Measurements from ENCODE around the gene CACNG4.

Gene CACNG4

GRCh38 chr17:66942451-66943264 is 21.8 kb upstream of the CACNG4 start:
- H3K4me3 ChIP-seq (replicated peaks; ENCODE audit: low read depth, low read length), result no peak overlapping the region
- no peak for DNase-seq (ENCODE audit: extremely low read depth, low read depth)
- no peak for TF ChIP-seq CTCF (IDR thresholded peaks at IDR 0.05; ENCODE audit: low read depth, low read length, missing control alignments)

- TF ChIP-seq CTCF (IDR thresholded peaks at IDR 0.05; ENCODE audit: low read depth, low read length, missing control alignments), result no peak
- no peak overlapping the region for H3K4me3 ChIP-seq (replicated peaks; ENCODE audit: low read depth, low read length)
- DNase-seq (ENCODE audit: extremely low read depth, low read depth), result no peak
These were observed 21.0 kb upstream of the CACNG4 start for GRCh38 chr17:66943484-66943883.

DNA sequence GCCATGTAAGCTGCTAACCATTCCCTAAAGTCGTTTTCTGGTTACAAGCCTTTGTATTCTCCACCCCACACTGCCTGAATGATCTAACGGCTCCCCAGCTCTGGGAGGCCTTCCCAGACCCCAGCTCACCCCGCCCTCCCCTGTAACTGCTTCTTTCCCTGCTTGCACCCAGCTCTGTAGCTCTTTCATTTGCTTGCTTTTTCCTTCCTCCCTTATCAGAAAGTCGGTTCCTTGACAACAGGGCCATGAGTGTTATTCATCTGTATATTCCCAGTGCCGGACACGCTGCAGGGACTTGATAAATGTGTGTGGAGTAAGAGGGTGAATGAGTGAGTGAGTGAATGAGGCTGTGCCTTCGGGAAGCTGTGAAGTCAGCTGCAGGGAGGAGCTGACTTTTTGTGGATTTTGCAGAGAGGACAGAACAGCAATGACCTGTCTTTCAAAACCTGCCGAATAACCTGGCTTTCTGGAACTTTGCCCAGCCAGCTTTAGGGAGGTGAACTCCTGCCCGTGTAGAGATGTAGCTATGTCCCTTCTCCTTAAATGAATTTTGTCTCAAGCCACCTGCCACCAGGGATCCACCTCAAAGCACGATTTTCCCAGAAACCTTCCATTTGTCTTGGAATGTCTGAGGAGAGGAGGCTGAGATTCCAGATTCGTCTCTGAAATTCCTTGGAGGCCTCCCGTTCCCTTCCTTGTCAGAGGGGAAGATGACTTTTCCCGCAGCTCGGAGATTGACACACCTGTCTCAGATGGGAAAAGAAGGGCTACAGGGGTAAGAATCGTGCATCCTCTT is 20.0 kb upstream of the CACNG4 start:
- TF ChIP-seq CTCF (IDR thresholded peaks at IDR 0.05; ENCODE audit: low read depth, low read length, missing control alignments), result no peak
- no peak for DNase-seq (ENCODE audit: extremely low read depth, low read depth)

GRCh38 chr17:66945147-66945835 is 19.2 kb upstream of the CACNG4 start:
- TF ChIP-seq CTCF (IDR thresholded peaks at IDR 0.05; ENCODE audit: low read depth, low read length, missing control alignments), result no peak
- no peak overlapping the region for H3K4me3 ChIP-seq (replicated peaks; ENCODE audit: low read depth, low read length)
- no peak for DNase-seq (ENCODE audit: extremely low read depth, low read depth)

More for the DNA sequence above, 20.0 kb upstream of the CACNG4 start:
- H3K4me3 ChIP-seq (replicated peaks; ENCODE audit: low read depth, low read length), result no peak overlapping the region

DNA sequence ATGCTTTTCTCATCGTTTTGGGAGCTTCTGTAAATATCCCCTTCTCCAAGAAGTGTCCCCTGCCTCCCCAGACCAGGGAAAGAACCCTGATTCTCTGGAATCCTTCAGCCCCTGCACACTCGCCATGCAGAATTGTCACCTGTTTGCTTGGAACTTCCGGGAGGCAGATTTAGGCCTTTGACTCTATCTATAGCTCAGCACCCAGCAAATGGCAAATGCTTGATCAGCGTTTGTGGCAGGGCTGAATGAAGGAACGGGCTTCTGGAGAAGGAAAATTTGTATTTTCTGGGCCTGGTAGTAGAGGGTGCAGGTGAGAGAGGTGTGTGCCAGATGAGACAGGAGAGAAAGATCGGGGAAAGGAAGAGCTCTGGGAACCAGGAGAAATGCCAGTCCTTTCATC is 18.3 kb upstream of the CACNG4 start:
- H3K4me3 ChIP-seq (replicated peaks; ENCODE audit: low read depth, low read length), result no peak overlapping the region
- DNase-seq (ENCODE audit: extremely low read depth, low read depth), result no peak
- TF ChIP-seq CTCF (IDR thresholded peaks at IDR 0.05; ENCODE audit: low read depth, low read length, missing control alignments), result no peak

- no peak overlapping the region for H3K4me3 ChIP-seq (replicated peaks; ENCODE audit: low read depth, low read length)
- TF ChIP-seq CTCF (IDR thresholded peaks at IDR 0.05; ENCODE audit: low read depth, low read length, missing control alignments), result no peak
- no peak for DNase-seq (ENCODE audit: extremely low read depth, low read depth)
These were observed 17.2 kb upstream of the CACNG4 start for GRCh38 chr17:66947311-66947710.

Data from HFF-Myc (cell line).